Psoas muscle (tissue), 8 donors: ENCODE measurements around the gene ESYT1. TPM values are rescaled to one million over a fixed set of nuclear protein-coding genes. Genes with fewer than 3 reads are reported as not detected.
A peak's percentile ranks its signal among the peaks of the same experiment; 100 is the strongest.

Source experiments
- ATAC-seq, 4 donors: fragments of 200-7000 bp; cut with Tn5 transposase; one replicate each; pipeline ENCODE4 v1.9.1; 2020; ENCODE audit warnings: moderate library complexity in 3 of 4, mild to moderate bottlenecking in 2 of 4
- DNase-seq, 2 donors: peaks; one replicate each; pipeline ENCODE4 v3.0.0-alpha.2; 2020
- H3K27ac ChIP-seq: fragments of 200-600 bp; one replicate; pipeline ENCODE4 v1.8.0; 2022
- H3K27me3 ChIP-seq, 3 donors: fragments of 200-600 bp in 1 of 3; one replicate each; pipeline versions ENCODE4 v1.6.1 to v1.8.0; 2013 to 2022; ENCODE audit warnings: low read length in 2 of 3, mild to moderate bottlenecking in 2 of 3, moderate library complexity in 1 of 3; ENCODE audit not compliant: insufficient read depth in 3 of 3
- H3K36me3 ChIP-seq, 2 donors: fragments of 200-600 bp in 1 of 2; one replicate each; pipeline versions ENCODE4 v1.6.1 to v1.8.0; 2013 to 2022; ENCODE audit warnings: low read depth in 1 of 2, mild to moderate bottlenecking in 1 of 2, moderate library complexity in 1 of 2; ENCODE audit not compliant: insufficient read depth in 1 of 2
- H3K4me1 ChIP-seq: fragments of 200-600 bp; one replicate; pipeline ENCODE4 v1.8.0; 2022
- H3K4me3 ChIP-seq: fragments of 200-600 bp; one replicate; pipeline ENCODE4 v1.8.0; 2022; ENCODE audit warnings: mild to moderate bottlenecking
- H3K9me3 ChIP-seq: fragments of 200-600 bp; one replicate; pipeline ENCODE4 v1.8.0; 2022
- WGBS, 3 donors: extraction: QIAGEN DNeasy Blood & Tissue Kit; methylation state at CpG; one replicate each; pipeline versions ENCODE4 v1.1.6 to v1.1.7; 2013; 5-methylcytosine and 5-hydroxymethylcytosine counted together
- intact Hi-C, 2 donors: fragments of 100-400 bp; cut with DNase I; formaldehyde crosslinking; loops; one replicate each; pipeline versions ENCODE4 v1.11.0 to v1.14.2; 2022
- polyA plus RNA-seq, 3 donors: library from polyadenylated mRNA; stranded (reverse); fragments of 200-250 nt; gene quantifications; one replicate each; pipeline ENCODE4 v1.2.3, GENCODE V29; 2013
- total RNA-seq, 4 donors: library from RNA; stranded (reverse); fragmentation: NEBNext Ultra II Directional in 2 of 4; extraction: Animal tissue kit (Norgen Biotek cat#: 25700) in 2 of 4; gene quantifications; one replicate each; pipeline versions ENCODE4 v1.2.1 to v1.2.4, GENCODE V29; 2021 to 2023
- TF ChIP-seq, protein P1 (sequence below): fragments of 200-600 bp; IDR thresholded peaks from one replicate; pipeline ENCODE4 v1.8.0; 2022; ENCODE audit warnings: antibody characterized with exemption
- donor health status: healthy with polysubstance abuse.
- donor health status: DM: no; HTN: no; CAD: no; lungs with moderate emphysema.
- donor health status: Bipolar disorder and iron deficiency.
- donor health status: healthy.
- donor health status: DM: yes; HTN: yes; CAD: no.
- donor health status: DM: no; HTN: no; CAD: no.
- donor health status: DM: no; HTN: no; CAD: no.
- donor health status: DM: yes; HTN: yes; CAD: no.

Gene ESYT1
- total and polyA plus RNA-seq, 7 donors: 20.2 to 57.4 (median 40.6) TPM

DNA sequence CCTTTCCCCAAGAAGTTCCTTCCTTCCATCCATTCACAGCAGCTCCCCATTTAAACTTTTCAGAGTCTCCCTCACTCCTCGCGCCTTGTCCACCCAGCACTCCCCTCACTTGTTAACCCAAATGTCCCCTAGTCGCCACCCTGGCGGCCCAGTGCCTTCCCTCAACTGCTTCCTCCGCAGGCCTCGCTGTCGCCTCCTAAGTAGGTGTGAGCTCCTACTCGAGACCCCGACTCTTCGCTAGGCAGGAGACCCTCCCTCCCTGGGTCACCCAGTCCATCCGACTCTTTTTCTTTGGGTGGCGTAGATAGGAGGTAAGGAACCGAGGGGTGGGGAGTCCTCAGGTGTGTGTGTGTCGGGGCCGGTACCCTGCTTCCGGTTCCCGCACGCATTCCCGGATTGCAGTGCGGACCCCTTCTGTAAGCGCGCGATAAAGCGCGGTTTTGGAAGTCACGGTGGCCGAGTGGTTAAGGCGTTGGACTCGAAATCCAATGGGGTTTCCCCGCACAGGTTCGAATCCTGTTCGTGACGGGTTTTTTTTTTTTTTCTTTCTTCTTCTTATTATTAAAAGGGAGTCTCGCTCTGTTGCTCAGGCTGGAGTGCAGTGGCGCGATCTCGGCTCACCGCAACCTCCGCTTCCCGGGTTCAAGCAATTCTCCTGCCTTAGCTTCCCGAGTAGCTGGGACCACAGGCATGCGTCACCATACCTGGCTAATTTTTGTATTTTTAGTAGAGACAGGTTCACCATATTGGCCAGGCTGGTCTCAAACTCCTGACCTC, 62.0 kb downstream of the ESYT1 start:
- TF ChIP-seq, protein P1, sequence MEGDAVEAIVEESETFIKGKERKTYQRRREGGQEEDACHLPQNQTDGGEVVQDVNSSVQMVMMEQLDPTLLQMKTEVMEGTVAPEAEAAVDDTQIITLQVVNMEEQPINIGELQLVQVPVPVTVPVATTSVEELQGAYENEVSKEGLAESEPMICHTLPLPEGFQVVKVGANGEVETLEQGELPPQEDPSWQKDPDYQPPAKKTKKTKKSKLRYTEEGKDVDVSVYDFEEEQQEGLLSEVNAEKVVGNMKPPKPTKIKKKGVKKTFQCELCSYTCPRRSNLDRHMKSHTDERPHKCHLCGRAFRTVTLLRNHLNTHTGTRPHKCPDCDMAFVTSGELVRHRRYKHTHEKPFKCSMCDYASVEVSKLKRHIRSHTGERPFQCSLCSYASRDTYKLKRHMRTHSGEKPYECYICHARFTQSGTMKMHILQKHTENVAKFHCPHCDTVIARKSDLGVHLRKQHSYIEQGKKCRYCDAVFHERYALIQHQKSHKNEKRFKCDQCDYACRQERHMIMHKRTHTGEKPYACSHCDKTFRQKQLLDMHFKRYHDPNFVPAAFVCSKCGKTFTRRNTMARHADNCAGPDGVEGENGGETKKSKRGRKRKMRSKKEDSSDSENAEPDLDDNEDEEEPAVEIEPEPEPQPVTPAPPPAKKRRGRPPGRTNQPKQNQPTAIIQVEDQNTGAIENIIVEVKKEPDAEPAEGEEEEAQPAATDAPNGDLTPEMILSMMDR: no peak
- Histone ChIP-seq H3K27me3 (no peaks in the 10 kb centered on the region), H3K4me1 (peaks cover 18% of the 10 kb centered on the region), H3K4me3 (peak overlapping the region; percentile 83), H3K9me3 (no peaks in the 10 kb centered on the region), H3K27ac (peak overlapping the region; percentile 91), H3K36me3 (peaks cover 5 to 31% of the 10 kb centered on the region in 2 donors)
- intact Hi-C loops: loop anchor here (2.0 to 5.0 kb wide), 6 partner anchors 29 to 277 kb away; partner anchors contain the start of genes ANKRD52 (in 1 of the 2), MYL6B (in 1 of the 2), NABP2 (in 1 of the 2) and RNF41 (in 1 of the 2)
- DNase-seq (peak; percentile 78 to 88), ATAC-seq (peak; percentile 58 to 74 (median 68))
- 4 to 6% (median 5%) methylated on average over 42 of the region's 42 CpGs for WGBS, 3 donors

DNA sequence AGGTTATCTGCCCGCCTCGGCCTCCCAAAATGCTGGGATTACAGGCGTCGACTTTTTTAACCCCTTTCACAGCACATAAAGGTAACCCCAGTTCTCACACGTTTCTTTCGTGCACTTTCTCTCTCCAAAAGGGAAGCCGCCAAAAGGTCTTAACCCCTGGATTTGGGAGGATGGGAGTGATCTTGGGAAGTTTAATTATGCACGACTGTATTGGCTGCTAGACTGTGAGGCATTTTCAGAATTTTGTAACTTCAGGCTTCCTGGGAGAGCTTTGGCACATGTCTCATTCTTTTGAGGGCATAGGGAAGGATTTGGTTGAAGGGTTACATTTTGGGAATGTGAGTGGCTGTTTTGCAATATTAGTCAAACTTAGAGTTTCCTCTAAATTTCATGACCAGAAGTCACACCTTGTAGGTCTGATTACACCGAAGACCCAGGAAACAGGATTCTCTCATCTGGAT, 62.7 kb downstream of the ESYT1 start:
- Histone ChIP-seq H3K27me3 (no peaks in the 10 kb centered on the region), H3K27ac (peak overlapping the region; percentile 91), H3K4me3 (peak overlapping the region; percentile 83), H3K36me3 (peaks cover 5 to 25% of the 10 kb centered on the region in 2 donors), H3K4me1 (peaks cover 18% of the 10 kb centered on the region), H3K9me3 (no peaks in the 10 kb centered on the region)
- no peak for DNase-seq
- TF ChIP-seq, protein P1: no peak
- no peak for ATAC-seq
- intact Hi-C loops: loop anchor here (5.0 kb wide), 2 partner anchors 67 to 277 kb away; partner anchors contain the start of genes ANKRD52 (in 1 of the 2) and SPRYD4 (in 1 of the 2)
- WGBS, 3 donors: 33 to 38% (median 34%) methylated on average over 9 of the region's 9 CpGs

DNA sequence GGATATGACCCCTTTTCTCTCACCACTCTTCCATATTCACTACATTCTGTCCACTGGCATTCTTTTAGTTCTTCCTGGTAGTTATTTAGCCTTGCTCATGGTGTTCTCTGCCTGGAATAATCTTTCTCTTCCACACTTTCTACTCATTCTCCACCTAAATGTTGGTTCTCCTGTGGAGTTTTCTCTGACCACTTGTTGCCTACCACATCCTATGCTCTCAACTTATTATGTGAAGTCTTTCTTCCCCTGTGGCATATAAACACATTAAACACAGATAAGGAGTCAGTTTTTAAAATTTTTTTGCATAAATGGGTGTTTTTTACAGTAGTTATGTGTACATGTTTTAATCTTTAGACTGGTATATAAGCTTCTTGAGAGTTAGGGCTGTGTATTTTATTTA, 64.5 kb downstream of the ESYT1 start:
- intact Hi-C loops: loop anchor here (5.0 kb wide), 2 partner anchors 65 to 275 kb away; partner anchors contain the start of genes ANKRD52 (in 1 of the 2) and SPRYD4 (in 1 of the 2)
- no peak for DNase-seq
- no peak for ATAC-seq
- Histone ChIP-seq H3K27ac (no peak overlapping the region), H3K27me3 (no peaks in the 10 kb centered on the region), H3K4me3 (no peak overlapping the region), H3K36me3 (peaks cover 0 to 6% of the 10 kb centered on the region in 2 donors), H3K9me3 (no peaks in the 10 kb centered on the region), H3K4me1 (peaks cover 10% of the 10 kb centered on the region)
- TF ChIP-seq, protein P1: no peak

DNA sequence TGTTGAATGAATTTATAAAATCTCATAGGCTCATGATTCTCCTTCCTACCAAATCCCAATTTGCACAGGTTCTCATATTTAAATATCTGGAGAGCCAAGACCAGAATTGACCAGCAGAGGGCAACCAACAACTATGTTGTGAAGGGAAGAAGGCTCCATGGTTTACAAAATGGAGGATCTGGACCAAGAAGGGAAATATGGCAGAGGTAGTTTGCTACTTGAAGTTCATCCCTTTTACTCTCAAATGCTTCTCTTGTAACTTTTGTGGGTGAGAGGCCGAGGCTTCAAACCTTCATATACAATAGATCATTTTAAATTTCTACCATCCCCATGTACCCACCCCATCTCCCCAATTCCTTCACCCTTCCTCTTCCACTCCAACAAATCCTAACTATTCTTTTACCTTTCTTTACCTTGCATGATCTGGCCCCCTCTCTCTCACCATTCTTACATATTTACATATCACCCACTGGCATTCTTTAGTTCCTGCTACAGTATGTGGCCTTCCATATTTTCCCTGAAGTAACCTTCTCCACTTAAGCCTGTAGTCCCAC, 65.0 kb downstream of the ESYT1 start:
- Histone ChIP-seq H3K4me1 (peaks cover 5% of the 10 kb centered on the region), H3K4me3 (no peak overlapping the region), H3K27ac (no peak overlapping the region), H3K36me3 (peaks cover 0 to under 1% of the 10 kb centered on the region in 2 donors), H3K27me3 (no peaks in the 10 kb centered on the region), H3K9me3 (no peaks in the 10 kb centered on the region)
- TF ChIP-seq, protein P1: peak; percentile 77
- peak in 2 of 4 donors; percentile 38 to 42 for ATAC-seq
- intact Hi-C loops: loop anchor here (1.0 to 5.0 kb wide), 3 partner anchors 31 to 274 kb away; partner anchors contain the start of genes ANKRD52 (in 1 of the 2), NABP2 (in 1 of the 2) and SPRYD4 (in 1 of the 2)
- WGBS, 3 donors: 40 to 65% (median 58%) methylated on average over 1 of the region's 1 CpG
- peak in 1 of 2 donors; percentile 25 for DNase-seq

Other genes with a start within 250 kb of the ESYT1 start
- 10 to 100 TPM; 14.6 to 20.6 (median 18.0) TPM for gene PYM1, start 200.4 kb upstream of the ESYT1 start, total RNA-seq
- 10 to 100 TPM; 19.0 to 39.8 (median 26.1) TPM for gene PYM1, start 200.4 kb upstream of the ESYT1 start, polyA plus RNA-seq
- gene DGKA, start 197.1 kb upstream of the ESYT1 start, total RNA-seq: 1 to 10 TPM; 4.3 to 5.4 (median 4.9) TPM
- 1 to 10 TPM; 2.0 to 2.6 (median 2.0) TPM for gene DGKA, start 197.1 kb upstream of the ESYT1 start, polyA plus RNA-seq
- under 1 TPM in 1 of 4 donors, not detected in 3; 0.37 TPM for gene PMEL, start 162.2 kb upstream of the ESYT1 start, total RNA-seq
- gene PMEL, start 162.2 kb upstream of the ESYT1 start, polyA plus RNA-seq: under 1 TPM; 0.14 to 0.23 (median 0.20) TPM
- 10 to 100 TPM in 1 of 4 donors, 1 to 10 TPM in 3; 6.3 to 12.0 (median 7.9) TPM for gene CDK2, start 161.4 kb upstream of the ESYT1 start, total RNA-seq
- gene CDK2, start 161.4 kb upstream of the ESYT1 start, polyA plus RNA-seq: 10 to 100 TPM in 2 of 3 donors, 1 to 10 TPM in 1; 5.1 to 13.9 (median 10.2) TPM
- 100 to 1,000 TPM in 2 of 4 donors, 10 to 100 TPM in 2; 92.8 to 107 (median 103) TPM for gene RAB5B, start 154.2 kb upstream of the ESYT1 start, total RNA-seq
- 10 to 100 TPM; 36.8 to 83.6 (median 52.1) TPM for gene RAB5B, start 154.2 kb upstream of the ESYT1 start, polyA plus RNA-seq
- gene SUOX, start 131.0 kb upstream of the ESYT1 start, total RNA-seq: 10 to 100 TPM; 12.1 to 24.6 (median 15.6) TPM
- 10 to 100 TPM; 13.8 to 25.5 (median 15.5) TPM for gene SUOX, start 131.0 kb upstream of the ESYT1 start, polyA plus RNA-seq
- 1 to 10 TPM; 5.9 to 8.2 (median 8.1) TPM for gene IKZF4, start 107.2 kb upstream of the ESYT1 start, total RNA-seq
- gene IKZF4, start 107.2 kb upstream of the ESYT1 start, polyA plus RNA-seq: 1 to 10 TPM; 1.6 to 5.2 (median 2.3) TPM
- 10 to 100 TPM; 16.6 to 49.8 (median 23.6) TPM for gene RPS26, start 86.3 kb upstream of the ESYT1 start, total RNA-seq
- gene RPS26, start 86.3 kb upstream of the ESYT1 start, polyA plus RNA-seq: 1,000 to 10,000 TPM in 1 of 3 donors, 100 to 1,000 TPM in 2; 712 to 1,360 (median 853) TPM
- gene ERBB3, start 48.1 kb upstream of the ESYT1 start, total RNA-seq: 1 to 10 TPM in 2 of 4 donors, under 1 TPM in 2; 0.71 to 3.9 (median 1.3) TPM
- under 1 TPM; 0.13 to 0.26 (median 0.26) TPM for gene ERBB3, start 48.1 kb upstream of the ESYT1 start, polyA plus RNA-seq
- 100 to 1,000 TPM in 3 of 4 donors, 10 to 100 TPM in 1; 75.3 to 138 (median 112) TPM for gene PA2G4, start 23.7 kb upstream of the ESYT1 start, total RNA-seq
- 100 to 1,000 TPM; 115 to 258 (median 157) TPM for gene PA2G4, start 23.7 kb upstream of the ESYT1 start, polyA plus RNA-seq
- 1,000 to 10,000 TPM; 2,052 to 2,475 (median 2,223) TPM for gene RPL41, start 11.6 kb upstream of the ESYT1 start, total RNA-seq
- 1,000 to 10,000 TPM; 3,632 to 4,096 (median 3,726) TPM for gene RPL41, start 11.6 kb upstream of the ESYT1 start, polyA plus RNA-seq
- gene ZC3H10, start 10.0 kb upstream of the ESYT1 start, total RNA-seq: 10 to 100 TPM in 1 of 4 donors, 1 to 10 TPM in 3; 5.0 to 10.3 (median 6.6) TPM
- gene ZC3H10, start 10.0 kb upstream of the ESYT1 start, polyA plus RNA-seq: 1 to 10 TPM; 3.5 to 7.8 (median 4.5) TPM
- gene MYL6B, start 24.3 kb downstream of the ESYT1 start, total RNA-seq: 1,000 to 10,000 TPM in 1 of 4 donors, 100 to 1,000 TPM in 3; 113 to 2,222 (median 606) TPM
- gene MYL6B, start 24.3 kb downstream of the ESYT1 start, polyA plus RNA-seq: 100 to 1,000 TPM; 151 to 786 (median 413) TPM
- gene MYL6, start 30.1 kb downstream of the ESYT1 start, total RNA-seq: 100 to 1,000 TPM; 216 to 395 (median 291) TPM
- 100 to 1,000 TPM; 384 to 711 (median 489) TPM for gene MYL6, start 30.1 kb downstream of the ESYT1 start, polyA plus RNA-seq
- gene SMARCC2, start 61.2 kb downstream of the ESYT1 start, total RNA-seq: 10 to 100 TPM; 49.8 to 78.7 (median 69.7) TPM
- 10 to 100 TPM; 16.5 to 46.1 (median 26.5) TPM for gene SMARCC2, start 61.2 kb downstream of the ESYT1 start, polyA plus RNA-seq
- 10 to 100 TPM; 22.4 to 41.7 (median 34.8) TPM for gene RNF41, start 93.7 kb downstream of the ESYT1 start, total RNA-seq
- gene RNF41, start 93.7 kb downstream of the ESYT1 start, polyA plus RNA-seq: 10 to 100 TPM; 21.9 to 54.9 (median 22.9) TPM
- 10 to 100 TPM; 27.2 to 32.1 (median 29.8) TPM for gene NABP2, start 96.1 kb downstream of the ESYT1 start, total RNA-seq
- 10 to 100 TPM; 27.1 to 65.7 (median 31.0) TPM for gene NABP2, start 96.1 kb downstream of the ESYT1 start, polyA plus RNA-seq
- not detected for gene SLC39A5, start 101.8 kb downstream of the ESYT1 start, total RNA-seq
- under 1 TPM in 2 of 3 donors, not detected in 1; 0.16 to 0.23 TPM for gene SLC39A5, start 101.8 kb downstream of the ESYT1 start, polyA plus RNA-seq
- gene ANKRD52, start 130.1 kb downstream of the ESYT1 start, total RNA-seq: 10 to 100 TPM; 14.2 to 37.5 (median 21.5) TPM
- 10 to 100 TPM in 1 of 3 donors, 1 to 10 TPM in 2; 5.7 to 33.6 (median 6.5) TPM for gene ANKRD52, start 130.1 kb downstream of the ESYT1 start, polyA plus RNA-seq
- gene COQ10A, start 138.7 kb downstream of the ESYT1 start, total RNA-seq: 10 to 100 TPM; 24.3 to 86.6 (median 54.7) TPM
- 100 to 1,000 TPM in 1 of 3 donors, 10 to 100 TPM in 2; 16.2 to 105 (median 63.5) TPM for gene COQ10A, start 138.7 kb downstream of the ESYT1 start, polyA plus RNA-seq
- 100 to 1,000 TPM; 317 to 601 (median 394) TPM for gene CS, start 172.1 kb downstream of the ESYT1 start, total RNA-seq
- gene CS, start 172.1 kb downstream of the ESYT1 start, polyA plus RNA-seq: 100 to 1,000 TPM; 194 to 269 (median 216) TPM
- gene CNPY2, start 187.7 kb downstream of the ESYT1 start, total RNA-seq: 10 to 100 TPM; 32.8 to 40.2 (median 33.8) TPM
- gene CNPY2, start 187.7 kb downstream of the ESYT1 start, polyA plus RNA-seq: 10 to 100 TPM; 45.4 to 73.5 (median 65.0) TPM
- 10 to 100 TPM; 22.1 to 37.5 (median 28.7) TPM for gene PAN2, start 205.7 kb downstream of the ESYT1 start, total RNA-seq
- gene PAN2, start 205.7 kb downstream of the ESYT1 start, polyA plus RNA-seq: 10 to 100 TPM; 17.3 to 28.7 (median 17.4) TPM
- gene IL23A, start 210.6 kb downstream of the ESYT1 start, total RNA-seq: under 1 TPM in 1 of 4 donors, not detected in 3; 0.32 TPM
- gene IL23A, start 210.6 kb downstream of the ESYT1 start, polyA plus RNA-seq: under 1 TPM in 2 of 3 donors, not detected in 1; 0.57 to 0.68 TPM
- 10 to 100 TPM; 25.9 to 34.6 (median 30.9) TPM for gene STAT2, start 231.8 kb downstream of the ESYT1 start, total RNA-seq
- 10 to 100 TPM; 15.0 to 31.7 (median 15.2) TPM for gene STAT2, start 231.8 kb downstream of the ESYT1 start, polyA plus RNA-seq
- not detected for gene APOF, start 234.6 kb downstream of the ESYT1 start, total RNA-seq
- not detected for gene APOF, start 234.6 kb downstream of the ESYT1 start, polyA plus RNA-seq